Iris pigment epithelial cell (primary cell): ENCODE measurements around the gene CDH23.

Experiments
- DNase-seq: peaks from one replicate; pipeline ENCODE4 v3.0.0-alpha.2; 2011; ENCODE audit warnings: low read depth

CDH23 gene

DNA sequence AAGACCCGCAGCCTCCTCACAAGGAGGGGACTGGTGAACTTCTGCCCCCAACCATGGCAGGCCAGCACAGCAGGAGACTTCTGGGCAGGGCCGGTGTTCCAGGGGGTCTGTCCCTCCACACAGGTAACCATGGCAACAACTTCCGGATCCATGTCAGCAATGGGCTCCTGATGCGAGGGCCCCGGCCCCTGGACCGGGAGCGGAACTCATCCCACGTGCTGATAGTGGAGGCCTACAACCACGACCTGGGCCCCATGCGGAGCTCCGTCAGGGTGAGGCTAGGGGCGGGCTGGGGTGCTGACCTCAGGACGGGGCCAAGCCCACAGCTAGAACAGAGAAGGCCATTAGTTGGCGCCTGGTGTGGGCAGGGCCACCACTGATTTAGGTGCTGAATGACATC lies 328.5 kb downstream of the CDH23 start:
- no peak for DNase-seq

DNA sequence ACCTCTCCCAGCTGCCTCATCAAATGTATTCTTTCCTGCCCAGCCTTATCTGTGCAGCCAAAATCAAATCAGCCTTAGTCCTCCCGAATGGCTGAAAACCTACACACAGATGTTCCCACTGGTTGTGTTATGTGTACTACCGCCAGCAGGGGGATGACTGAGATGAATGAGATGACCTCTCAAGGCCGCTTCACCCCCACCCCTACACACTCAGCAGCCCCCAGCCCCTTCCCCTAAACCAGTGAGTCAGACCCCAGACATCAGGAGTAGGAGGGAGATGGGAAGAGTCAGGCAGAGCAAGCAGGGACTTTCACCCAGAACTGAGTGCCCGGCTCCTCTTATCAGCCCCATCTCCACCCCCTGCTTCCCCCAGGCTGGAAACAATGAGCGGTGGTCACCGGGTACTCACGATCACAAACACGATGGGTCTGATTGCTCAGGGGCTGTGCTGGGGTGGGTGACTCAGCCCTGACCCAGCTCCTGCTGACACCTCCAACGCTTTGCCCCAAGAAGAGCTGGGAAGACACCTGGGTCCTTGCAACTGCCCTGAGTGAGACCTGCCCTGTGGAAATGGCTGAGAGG lies 329.4 kb downstream of the CDH23 start:
- DNase-seq: peak; percentile 33

DNA sequence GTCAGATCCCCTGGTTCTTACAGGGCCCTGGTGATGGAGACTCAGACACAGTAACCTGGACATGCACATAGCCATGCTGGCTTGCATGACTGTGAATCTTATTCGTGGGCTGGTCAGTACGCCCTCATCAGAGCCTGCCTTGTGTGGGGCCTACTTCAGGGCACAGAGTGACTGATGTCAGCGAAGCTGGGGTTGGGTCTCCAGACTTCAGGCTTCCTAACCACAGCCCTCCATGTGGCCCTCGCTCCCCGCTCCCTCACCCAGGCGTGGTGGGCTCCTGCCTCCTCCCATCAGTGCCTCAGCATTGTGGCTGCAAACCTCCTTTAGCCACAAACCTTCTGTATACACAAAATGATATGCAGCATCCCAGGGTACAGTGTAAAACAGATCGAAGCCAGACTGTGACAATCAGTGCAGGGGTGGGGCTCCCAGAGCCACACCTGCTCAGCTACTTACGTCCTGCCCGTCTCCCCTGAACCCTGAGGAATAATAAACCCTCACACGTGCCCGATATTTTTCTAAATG lies 329.9 kb downstream of the CDH23 start:
- DNase-seq: no peak

DNA sequence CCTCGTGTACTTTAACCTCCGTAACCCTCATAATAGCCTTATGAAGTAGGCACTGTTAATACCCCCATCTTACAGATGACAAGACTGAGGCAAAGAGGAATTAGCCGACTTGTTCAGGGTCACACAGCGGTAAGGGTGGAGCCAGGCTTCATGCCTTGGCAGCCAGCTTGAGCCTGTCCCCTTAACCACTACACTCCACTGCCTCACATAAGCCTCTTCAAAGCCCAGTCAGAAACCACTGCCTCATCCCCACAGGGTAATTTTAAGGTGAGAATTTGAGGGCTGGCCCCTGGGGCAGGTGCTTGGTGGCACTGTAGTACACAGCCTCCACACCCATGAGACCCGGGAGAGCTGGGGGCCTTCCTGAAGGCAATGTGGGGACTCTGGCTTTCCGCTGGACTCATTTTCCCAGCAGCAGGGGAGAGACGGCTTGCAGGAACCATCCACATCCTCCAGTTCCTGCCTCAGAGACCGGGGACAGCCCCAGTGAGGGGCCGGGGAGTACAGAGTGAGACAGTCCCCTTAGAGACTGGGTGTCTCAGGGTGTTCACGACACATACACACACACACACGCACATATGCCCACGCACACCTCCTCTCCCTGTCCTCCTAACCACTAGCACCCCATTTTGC lies 330.5 kb downstream of the CDH23 start:
- no peak for DNase-seq

DNA sequence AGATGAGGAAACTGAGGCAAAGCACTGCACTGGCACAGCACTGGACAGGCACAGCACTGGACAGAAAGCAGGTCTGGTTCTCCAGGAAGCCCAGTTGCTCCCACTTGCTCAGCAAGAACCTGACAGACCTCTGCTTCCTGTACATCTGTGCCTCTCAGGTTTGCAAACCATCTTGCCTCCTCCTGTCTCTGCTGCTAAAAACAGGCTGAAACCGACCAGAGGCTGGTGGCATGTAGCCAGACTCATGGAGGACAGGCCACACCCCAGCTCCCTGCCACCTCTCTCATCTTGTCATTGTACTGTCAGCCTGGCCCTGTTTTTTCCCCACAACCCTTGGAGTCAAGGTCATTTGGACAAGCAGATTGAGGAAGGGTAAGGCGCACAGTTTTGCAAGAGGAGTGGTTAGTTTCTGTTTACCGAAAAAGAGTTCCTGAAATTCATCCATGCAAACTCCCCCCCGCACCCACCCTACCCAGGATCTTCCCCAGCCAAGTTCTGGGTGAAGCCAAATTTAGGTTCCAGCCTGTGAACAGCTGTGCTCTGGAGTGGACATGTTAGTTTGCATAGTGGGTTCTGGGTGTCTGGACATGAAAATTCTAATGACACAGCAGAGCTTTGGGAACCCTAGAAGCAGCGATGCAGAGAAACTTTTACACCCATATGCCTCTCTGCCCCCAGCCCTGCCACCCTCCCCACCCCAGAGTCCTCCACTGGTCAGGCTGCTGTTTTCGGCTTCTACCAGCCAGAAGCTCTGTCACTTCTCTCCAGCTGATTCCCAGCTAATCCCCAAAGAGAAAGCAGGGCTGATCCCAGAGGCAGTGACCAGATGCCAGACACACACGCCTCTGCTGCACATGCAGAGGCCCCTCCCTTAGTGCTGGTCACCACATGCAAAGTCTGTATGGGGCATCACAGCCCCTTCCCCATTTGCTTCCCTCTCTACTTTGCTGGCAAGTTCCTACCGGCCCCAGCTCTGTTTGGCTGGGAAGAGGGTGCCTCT lies 331.3 kb downstream of the CDH23 start:
- peak; percentile 19 for DNase-seq

DNA sequence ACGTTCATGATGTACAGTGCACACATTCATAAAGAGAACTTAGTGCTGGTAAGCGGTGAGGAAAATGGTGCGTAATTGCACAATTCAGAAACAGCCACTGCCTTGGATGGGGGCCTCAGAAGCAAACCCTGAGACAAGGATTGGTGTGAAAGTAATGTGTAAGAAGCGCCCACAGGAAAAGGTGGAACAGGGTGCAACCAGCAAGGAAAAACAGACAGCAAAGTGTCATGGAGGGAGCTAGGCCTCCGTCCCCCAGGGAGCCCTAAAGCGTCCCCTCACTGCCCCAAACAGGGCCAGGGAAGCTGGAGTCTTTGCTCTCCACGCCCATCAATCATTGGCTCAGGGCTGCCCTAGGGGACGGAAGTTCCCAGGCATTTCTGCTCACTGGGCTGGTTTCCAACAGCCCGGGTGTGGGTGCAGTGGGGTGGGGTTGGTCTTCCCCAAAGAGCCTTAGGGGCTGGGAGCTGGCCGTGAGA lies 332.5 kb downstream of the CDH23 start:
- DNase-seq: no peak

DNA sequence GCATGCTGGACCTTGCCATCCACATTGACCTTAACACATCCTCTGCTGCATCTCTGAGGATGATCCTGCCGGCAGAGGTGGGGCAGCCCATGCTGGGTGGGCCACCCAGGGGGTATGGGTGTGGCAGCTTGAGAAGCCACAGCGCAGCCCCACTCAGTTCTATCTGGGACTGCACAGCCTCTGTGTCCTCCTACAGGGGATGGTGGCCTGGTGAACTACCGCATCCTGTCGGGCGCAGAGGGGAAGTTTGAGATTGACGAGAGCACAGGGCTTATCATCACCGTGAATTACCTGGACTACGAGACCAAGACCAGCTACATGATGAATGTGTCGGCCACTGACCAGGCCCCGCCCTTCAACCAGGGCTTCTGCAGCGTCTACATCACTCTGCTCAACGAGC lies 335.1 kb downstream of the CDH23 start:
- no peak for DNase-seq

DNA sequence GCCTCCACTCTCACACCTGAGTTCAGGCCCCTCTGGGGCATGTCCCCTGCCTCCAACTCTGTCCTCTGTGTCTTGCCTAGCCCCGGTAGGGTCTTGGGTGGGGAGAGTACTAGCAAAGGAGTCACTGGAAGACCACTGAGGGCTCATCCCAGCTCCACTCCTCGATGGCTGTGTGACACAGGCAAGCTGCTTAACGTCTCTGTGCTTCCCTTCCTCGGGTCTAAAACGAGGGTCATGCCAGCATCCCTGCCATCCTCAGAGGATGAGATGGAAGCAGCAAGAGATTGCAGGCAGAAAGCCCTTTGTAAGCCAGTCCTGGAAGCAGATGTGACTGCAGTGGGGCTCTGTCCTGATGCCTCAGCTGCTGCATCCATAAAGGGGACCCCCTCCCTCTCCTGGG lies 338.1 kb downstream of the CDH23 start:
- DNase-seq: no peak

DNA sequence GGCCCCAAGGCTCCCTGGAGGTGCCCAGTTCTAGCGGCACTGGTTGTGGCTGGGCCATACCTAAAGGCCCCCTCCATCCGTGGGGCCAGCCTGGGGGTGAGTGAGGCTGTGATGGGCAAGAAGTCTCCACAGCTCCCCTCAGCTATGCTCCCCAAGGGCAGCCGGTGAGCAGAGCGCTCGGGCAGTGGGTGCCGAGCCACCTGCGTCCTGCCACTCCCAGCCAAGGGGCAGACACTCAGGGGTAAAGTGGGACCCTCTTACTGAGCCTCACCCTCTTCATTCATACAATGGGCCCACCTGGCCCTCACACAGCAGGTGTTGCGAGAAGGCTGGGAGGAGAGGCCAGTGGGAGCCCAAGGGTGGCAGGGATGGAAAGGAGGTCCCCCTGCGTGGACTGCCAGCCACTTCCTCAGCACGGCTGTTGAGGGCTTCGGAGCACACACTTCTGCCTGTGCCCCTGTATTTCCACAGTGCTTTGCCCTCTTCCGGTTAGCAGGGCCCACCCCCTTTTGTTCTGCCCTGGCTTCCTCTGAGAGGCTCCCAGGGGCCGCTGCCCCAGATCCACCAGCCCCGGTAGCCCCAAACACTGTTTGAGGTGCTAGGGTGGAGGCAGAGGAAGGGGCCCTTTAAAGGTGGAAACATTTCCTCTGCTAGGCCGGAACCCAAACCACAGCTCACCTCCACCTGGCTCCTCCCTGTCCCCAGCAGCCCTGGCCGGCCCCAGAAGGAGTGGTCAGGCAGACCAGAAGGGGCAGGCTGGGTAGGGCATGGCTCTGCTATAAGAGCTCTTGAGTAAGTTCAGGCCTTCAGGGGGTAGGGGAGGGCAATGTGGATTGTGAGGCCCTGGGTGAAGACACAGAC lies 339.2 kb downstream of the CDH23 start:
- no peak for DNase-seq

DNA sequence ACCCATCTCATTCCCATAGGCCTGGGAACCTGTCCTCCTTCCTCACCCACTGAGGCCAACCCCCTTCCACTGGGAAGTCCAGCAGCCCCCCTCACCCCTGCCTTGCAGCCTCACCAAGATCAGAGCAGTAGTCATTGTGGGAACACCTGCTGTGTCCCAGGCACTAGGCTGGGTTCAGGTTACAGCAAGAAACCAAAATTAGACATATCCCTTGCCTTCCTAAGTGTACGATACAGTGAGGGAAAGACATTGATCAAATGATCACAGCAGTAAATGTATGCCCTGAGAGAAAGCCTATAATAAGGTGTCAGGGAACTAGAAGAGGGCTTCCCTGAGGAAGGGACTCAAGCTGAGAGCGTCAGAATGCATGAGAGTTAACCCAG lies 339.8 kb downstream of the CDH23 start:
- no peak for DNase-seq

DNA sequence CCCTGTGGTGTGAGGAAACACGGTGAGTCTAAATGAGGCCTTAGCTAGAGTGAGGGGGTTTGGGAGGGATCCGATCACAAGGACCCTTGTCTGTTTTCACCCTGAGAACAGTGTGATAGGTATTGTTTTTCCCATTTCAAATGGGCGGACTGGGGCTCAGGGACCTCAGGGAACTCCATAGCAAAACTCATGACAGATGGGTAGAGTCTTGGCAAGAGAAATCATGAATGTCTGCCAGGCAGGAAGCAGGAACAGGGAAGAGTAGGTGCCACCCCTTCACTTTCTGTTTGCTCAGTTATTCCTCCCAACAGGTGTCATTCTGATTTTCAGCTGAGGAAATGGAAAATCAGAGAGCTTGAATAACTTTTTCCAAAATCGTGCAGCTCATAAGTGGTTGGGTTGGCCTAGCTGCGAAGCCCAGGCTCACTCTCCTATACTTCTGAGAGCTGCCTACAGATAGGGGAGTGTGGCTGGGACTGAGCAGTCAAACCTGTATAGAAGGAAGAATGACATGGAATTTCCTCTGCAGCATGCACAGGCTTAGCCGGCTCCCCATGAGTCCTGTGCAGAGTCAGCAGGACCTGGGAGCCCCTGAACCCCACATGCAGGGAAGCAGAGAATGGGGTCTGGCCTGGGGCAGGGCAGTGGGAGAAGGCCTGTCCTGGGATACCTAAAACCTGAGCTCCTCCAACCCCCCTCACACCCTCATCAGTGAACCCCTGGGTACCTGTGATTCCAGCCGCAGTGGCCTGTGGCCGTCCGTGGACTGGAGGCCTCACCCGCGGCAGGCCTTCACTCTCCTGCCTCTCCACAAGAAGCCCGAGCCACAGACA lies 340.5 kb downstream of the CDH23 start:
- DNase-seq: no peak

DNA sequence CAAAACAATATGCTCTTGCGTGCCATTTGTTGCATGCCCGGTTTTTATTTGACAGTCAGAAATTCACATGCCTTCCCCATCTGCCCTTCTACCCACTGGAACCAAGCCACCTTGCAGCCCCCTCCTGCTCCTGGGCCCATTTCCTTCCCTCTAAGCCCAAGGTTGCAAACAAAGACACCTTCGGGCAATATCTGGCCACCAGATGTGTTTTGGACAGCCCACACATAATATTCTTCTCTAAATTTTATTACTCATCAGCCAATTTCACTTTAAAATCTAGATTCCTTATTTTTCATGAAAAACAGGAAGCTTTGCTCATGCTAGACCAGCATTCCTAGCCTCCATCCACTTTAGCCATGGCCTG lies 341.1 kb downstream of the CDH23 start:
- DNase-seq: no peak

DNA sequence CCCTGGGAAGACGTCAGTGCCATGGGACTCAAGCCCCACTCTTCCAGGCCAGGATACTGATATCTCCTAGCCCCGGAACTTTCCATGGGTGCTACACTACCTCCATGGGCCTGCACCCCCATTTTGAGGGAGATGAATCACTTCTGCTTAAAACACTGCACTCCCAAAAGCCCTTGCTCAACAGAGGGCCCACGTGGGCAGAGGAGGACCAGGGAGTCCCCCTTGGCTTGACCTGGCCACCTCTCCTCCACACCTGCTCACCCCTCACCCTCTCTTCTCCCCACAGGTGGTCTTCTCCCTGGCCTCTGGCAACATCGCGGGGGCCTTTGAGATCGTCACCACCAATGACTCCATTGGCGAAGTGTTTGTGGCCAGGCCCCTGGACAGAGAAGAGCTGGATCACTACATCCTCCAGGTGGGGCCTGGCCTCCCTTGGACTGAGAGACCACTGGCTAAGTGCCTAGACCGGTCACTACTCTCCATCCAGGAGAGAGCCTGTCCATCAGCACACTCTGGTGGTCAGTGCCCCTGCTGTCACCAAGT lies 342.7 kb downstream of the CDH23 start:
- DNase-seq: no peak

DNA sequence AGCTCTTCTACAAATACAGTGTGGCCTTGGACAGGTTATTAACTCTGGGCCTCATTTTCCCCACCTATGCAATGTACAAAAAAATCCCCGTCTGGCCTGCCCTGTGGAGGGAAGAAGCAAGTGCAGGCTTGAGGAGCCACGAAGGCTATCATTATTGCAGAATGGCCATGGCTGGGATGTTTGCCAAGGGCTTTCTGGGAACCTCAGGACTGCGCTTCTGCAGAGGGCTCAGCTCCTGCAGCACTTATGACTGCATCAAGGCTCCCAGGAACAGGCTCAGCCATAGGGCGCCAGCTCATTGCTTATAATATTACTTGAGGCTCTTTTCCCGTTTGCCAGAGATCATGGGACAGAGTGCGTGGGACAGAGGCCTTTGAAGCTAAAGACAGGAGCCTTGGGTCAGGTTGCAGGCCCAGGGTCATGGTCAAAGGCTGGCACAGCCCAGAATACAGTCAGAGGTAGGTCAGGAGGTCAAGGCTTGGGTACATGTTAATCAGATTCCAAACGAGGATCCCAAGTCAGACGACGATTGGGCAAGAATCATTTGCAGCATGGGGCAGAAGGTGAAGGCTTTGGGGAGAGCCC lies 343.4 kb downstream of the CDH23 start:
- peak; percentile 90 for DNase-seq

DNA sequence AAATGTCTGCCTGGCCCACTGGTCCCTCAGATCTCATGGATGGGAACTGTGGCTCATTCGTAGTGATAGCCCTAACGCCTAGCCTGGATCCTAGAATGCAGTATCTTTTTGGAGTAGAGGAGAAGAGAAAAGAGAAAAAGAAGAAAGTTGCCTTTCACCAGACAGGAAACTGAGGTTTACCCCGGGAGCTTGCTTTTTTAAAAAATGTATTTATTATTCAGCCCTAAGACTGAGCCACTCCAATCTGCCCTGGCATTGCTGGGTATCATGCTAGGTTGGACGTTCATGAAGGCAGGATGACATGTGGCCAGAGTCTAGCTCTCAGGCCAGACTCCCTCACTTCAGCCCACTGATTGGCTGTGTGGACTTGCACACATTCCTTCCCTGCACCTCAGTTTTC lies 344.3 kb downstream of the CDH23 start:
- no peak for DNase-seq

DNA sequence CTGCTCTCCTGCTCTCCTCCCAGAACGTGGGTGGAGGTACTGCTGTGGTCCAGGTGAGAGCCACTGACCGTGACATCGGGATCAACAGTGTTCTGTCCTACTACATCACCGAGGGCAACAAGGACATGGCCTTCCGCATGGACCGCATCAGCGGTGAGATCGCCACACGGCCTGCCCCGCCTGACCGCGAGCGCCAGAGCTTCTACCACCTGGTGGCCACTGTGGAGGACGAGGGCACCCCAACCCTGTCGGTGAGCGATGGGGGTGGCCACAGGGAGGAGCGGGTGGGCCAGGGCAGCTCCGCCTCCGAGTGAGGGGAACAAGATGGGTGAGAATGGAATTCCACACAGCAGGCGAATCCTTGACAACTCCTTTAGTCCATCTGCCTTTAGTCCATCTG lies 345.0 kb downstream of the CDH23 start:
- DNase-seq: no peak

DNA sequence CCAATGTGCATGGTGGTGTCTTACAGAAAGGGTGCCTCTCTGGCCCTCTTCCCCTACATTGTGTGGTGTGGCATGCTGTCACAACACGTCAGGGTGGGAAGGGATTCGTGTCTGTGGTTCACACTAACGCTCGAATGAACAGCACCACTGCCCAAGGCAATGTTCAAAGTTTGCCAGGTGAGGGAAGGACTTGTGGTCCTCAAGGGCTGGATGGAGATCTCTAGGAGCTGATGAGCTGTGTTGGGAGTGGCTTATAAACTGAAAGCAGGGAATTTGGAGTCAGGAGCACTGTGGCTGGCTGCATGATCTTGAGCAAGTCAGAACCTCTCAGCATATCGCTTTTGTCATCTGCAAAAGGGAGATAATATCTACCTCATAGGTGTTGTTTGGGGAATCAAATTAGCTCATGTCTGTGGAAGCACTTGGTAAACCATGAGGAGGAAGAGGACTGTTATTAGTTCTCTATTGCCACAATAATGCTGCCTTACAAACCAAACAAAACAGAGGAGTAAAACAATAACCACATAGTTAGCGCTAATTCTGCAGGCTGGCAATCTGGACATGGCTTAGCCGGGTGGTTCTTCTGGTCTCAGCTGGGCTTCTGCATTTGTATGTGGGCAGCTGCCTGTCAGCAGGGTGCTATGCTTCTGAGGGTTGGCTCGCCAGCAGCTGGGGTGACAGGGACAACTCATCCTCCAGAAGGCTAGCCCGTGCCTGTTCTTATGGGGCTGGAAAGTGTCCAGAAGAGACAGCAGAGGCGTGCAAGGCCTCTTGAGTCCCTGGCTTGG lies 345.8 kb downstream of the CDH23 start:
- DNase-seq: no peak

DNA sequence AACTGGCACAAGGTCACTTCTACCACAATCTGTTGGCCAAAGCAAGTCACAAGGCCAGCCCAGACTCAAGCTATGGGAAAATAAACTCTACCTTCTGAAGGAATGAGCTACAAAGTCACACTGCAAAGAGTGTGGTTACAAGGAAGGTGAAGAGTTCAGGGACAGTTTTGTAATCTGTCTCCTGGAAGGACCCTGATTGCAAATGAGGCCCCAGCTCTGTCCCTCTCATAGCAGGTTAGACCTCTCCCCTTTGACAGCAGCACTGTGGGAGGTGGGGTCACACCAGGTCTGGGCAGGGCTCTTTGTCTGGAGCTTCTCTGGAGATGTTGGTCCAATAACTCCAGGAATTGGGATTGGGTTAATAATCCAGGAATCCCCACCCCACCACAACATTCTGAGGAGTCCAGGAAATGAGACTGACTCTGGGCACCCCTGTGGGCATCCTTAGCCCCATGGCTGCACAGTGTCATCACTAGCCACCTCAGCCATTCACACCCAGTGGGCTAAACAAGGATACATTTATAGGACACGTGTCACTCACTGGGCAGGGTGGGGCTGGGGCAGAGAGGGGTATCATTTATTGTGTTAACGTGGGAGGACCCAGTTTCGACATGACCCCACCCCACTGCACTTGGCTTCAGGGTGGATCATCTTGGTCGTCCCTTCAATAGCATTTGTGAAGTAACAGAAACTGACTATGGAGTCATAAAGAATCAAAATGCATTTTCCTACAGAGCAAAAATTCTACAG lies 346.5 kb downstream of the CDH23 start:
- no peak for DNase-seq

DNA sequence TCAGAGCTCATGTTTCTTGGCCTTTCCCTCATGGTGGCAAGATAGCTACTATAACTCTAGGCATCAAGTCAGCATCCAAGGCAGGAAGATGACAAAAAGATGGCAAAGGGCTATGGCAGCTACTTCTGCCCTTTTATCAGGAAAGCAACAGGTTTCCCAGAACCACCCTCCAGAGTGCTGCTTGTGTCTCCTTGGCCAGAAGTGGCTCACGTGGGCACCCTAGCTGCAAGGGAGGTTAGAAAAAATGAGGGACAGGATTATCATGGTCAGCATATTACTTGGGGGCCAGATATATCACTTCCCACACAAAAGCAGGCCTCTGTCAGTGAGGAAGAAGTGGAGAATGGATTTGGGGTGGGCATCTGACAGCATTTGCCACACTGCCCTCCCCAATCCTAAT lies 347.1 kb downstream of the CDH23 start:
- DNase-seq: no peak
